Ishikawa (cell line): ENCODE results near the gene TBC1D1.

ENCODE experiments used
- CEBPB ChIP-seq: IDR thresholded peaks from 2 replicates; pipeline ENCODE4 v1.6.1; 2012
- CREB1 ChIP-seq: IDR thresholded peaks from 2 replicates; pipeline ENCODE4 v1.6.1; 2012; ENCODE audit warnings: low read depth
- EGR1 ChIP-seq: IDR thresholded peaks from 2 replicates; pipeline ENCODE4 v1.6.1; 2012
- EP300 ChIP-seq: IDR thresholded peaks from 2 replicates; pipeline ENCODE4 v1.6.1; 2012; ENCODE audit warnings: borderline replicate concordance
- FOXM1 ChIP-seq: IDR thresholded peaks from 2 replicates; pipeline ENCODE4 v1.6.1; 2012; ENCODE audit warnings: low read depth, borderline replicate concordance
- MAX ChIP-seq: IDR thresholded peaks from 2 replicates; pipeline ENCODE4 v1.6.1; 2012
- NFIC ChIP-seq: IDR thresholded peaks from 2 replicates; pipeline ENCODE4 v1.6.1; 2012
- RAD21 ChIP-seq: IDR thresholded peaks from 2 replicates; pipeline ENCODE4 v1.6.1; 2012; ENCODE audit warnings: low read depth
- REST ChIP-seq: IDR thresholded peaks from 2 replicates; pipeline ENCODE4 v1.6.1; 2012; ENCODE audit warnings: low read depth, mild to moderate bottlenecking
- TAF1 ChIP-seq: IDR thresholded peaks from 2 replicates; pipeline ENCODE4 v1.6.1; 2012; ENCODE audit warnings: low read depth, mild to moderate bottlenecking
- TCF12 ChIP-seq: IDR thresholded peaks from 2 replicates; pipeline ENCODE4 v1.6.1; 2012; ENCODE audit warnings: low read depth
- TEAD4 ChIP-seq: IDR thresholded peaks from 2 replicates; pipeline ENCODE4 v1.6.1; 2012
- USF1 ChIP-seq: IDR thresholded peaks from 2 replicates; pipeline ENCODE4 v1.6.1; 2012
- YY1 ChIP-seq: IDR thresholded peaks from 2 replicates; pipeline ENCODE4 v1.6.1; 2012; ENCODE audit warnings: low read depth
- ZBTB7A ChIP-seq: IDR thresholded peaks from 2 replicates; pipeline ENCODE4 v1.6.1; 2012; ENCODE audit warnings: low read depth

TBC1D1 gene

GRCh38 chr4:38141808-38142500 lies 251.1 kb downstream of the TBC1D1 start:
- no peak for TF ChIP-seq NFIC
- no peak for TF ChIP-seq YY1
- no peak for TF ChIP-seq CEBPB
- TF ChIP-seq FOXM1 = no peak
- TF ChIP-seq TCF12 = no peak
- TF ChIP-seq TAF1 = no peak
- no peak for TF ChIP-seq REST
- TF ChIP-seq USF1 = no peak
- TF ChIP-seq TEAD4 = no peak
- TF ChIP-seq EP300 = no peak
- TF ChIP-seq RAD21 = no peak
- TF ChIP-seq CREB1 = no peak
- TF ChIP-seq MAX = no peak
- no peak for TF ChIP-seq EGR1
- no peak for TF ChIP-seq ZBTB7A

GRCh38 chr4:38144031-38144430 lies 253.1 kb downstream of the TBC1D1 start:
- no peak for TF ChIP-seq USF1
- TF ChIP-seq NFIC = no peak
- no peak for TF ChIP-seq TAF1
- no peak for TF ChIP-seq RAD21
- TF ChIP-seq TEAD4 = no peak
- TF ChIP-seq YY1 = no peak
- no peak for TF ChIP-seq FOXM1
- no peak for TF ChIP-seq CEBPB
- no peak for TF ChIP-seq EP300
- no peak for TF ChIP-seq REST
- no peak for TF ChIP-seq EGR1
- TF ChIP-seq TCF12 = no peak
- TF ChIP-seq CREB1 = no peak
- TF ChIP-seq ZBTB7A = no peak
- no peak for TF ChIP-seq MAX

- TF ChIP-seq EP300 (no peak), NFIC (no peak), MAX (no peak), RAD21 (no peak), TCF12 (no peak), YY1 (no peak), TEAD4 (no peak)
These were observed 254.3 kb downstream of the TBC1D1 start for GRCh38 chr4:38145033-38145678.

GRCh38 chr4:38145741-38146140 lies 254.9 kb downstream of the TBC1D1 start:
- no peak for TF ChIP-seq TCF12
- TF ChIP-seq EGR1 = no peak
- no peak for TF ChIP-seq RAD21
- no peak for TF ChIP-seq CREB1
- no peak for TF ChIP-seq YY1
- TF ChIP-seq TEAD4 = no peak
- TF ChIP-seq USF1 = no peak
- TF ChIP-seq EP300 = no peak
- no peak for TF ChIP-seq MAX
- no peak for TF ChIP-seq ZBTB7A
- TF ChIP-seq REST = no peak
- no peak for TF ChIP-seq TAF1
- TF ChIP-seq NFIC = no peak
- no peak for TF ChIP-seq FOXM1
- TF ChIP-seq CEBPB = no peak
